Measurements from ENCODE around the gene VAC14. TPM values are rescaled to one million over a fixed set of nuclear protein-coding genes. Genes with fewer than 3 reads are reported as not detected.

VAC14 gene
- total and polyA plus RNA-seq, 2 experiments from 2014 or later = 27.1 to 32.4 TPM

GRCh38 chr16:70724146-70725023, 76.6 kb downstream of the VAC14 start:
- no peaks in the 10 kb centered on the region for H3K9me3 ChIP-seq (ENCODE audit: low read depth)
- no peak overlapping the region for H3K4me2 ChIP-seq (ENCODE audit: unreplicated experiment)
- DNase-seq = no peak
- H2AFZ ChIP-seq = no peak overlapping the region
- H3K27me3 ChIP-seq (replicated peaks; ENCODE audit: insufficient read depth) = no peaks in the 10 kb centered on the region
- in situ Hi-C loops (cut with MboI) = no loop called here
- H3F3A ChIP-seq (ENCODE audit: insufficient read depth) = no peaks in the 10 kb centered on the region
- no peaks in the 10 kb centered on the region for H3K79me2 ChIP-seq (ENCODE audit: insufficient read depth)
- H3K9ac ChIP-seq = no peak overlapping the region
- 97 to 98% methylated on average over 15 of the region's 15 CpGs for WGBS, 2 experiments (ENCODE audit: low coverage in 1 of 2, low lambda C conversion rate in 2 of 2, missing lambda C conversion rate in 2 of 2)
- no peaks in the 10 kb centered on the region for H3K36me3 ChIP-seq (ENCODE audit: low read depth)
- TF ChIP-seq EZH2phosphoT487 (IDR thresholded peaks at IDR 0.05; ENCODE audit: insufficient read depth, low read depth) = no peak
- no peak for TF ChIP-seq EZH2 (IDR thresholded peaks at IDR 0.05; ENCODE audit: insufficient read depth, poor library complexity, severe bottlenecking)
- H4K20me1 ChIP-seq (ENCODE audit: insufficient read depth) = no peaks in the 10 kb centered on the region
- H3K4me3 ChIP-seq = no peak overlapping the region
- H3K9me2 ChIP-seq (ENCODE audit: insufficient read depth) = no peaks in the 10 kb centered on the region
- H3K4me1 ChIP-seq (ENCODE audit: insufficient read depth) = no peaks in the 10 kb centered on the region
- H3K27ac ChIP-seq = no peak overlapping the region

GRCh38 chr16:70723740-70724145, 77.2 kb downstream of the VAC14 start:
- H3K9me2 ChIP-seq (ENCODE audit: insufficient read depth) = no peaks in the 10 kb centered on the region
- WGBS, 2 experiments (ENCODE audit: low coverage in 1 of 2, low lambda C conversion rate in 2 of 2, missing lambda C conversion rate in 2 of 2) = 82 to 84% methylated on average over 6 of the region's 6 CpGs
- no peaks in the 10 kb centered on the region for H3K4me1 ChIP-seq (ENCODE audit: insufficient read depth)
- no peaks in the 10 kb centered on the region for H3F3A ChIP-seq (ENCODE audit: insufficient read depth)
- TF ChIP-seq EZH2 (IDR thresholded peaks at IDR 0.05; ENCODE audit: insufficient read depth, poor library complexity, severe bottlenecking) = no peak
- no peak for TF ChIP-seq EZH2phosphoT487 (IDR thresholded peaks at IDR 0.05; ENCODE audit: insufficient read depth, low read depth)
- no peak overlapping the region for H3K4me3 ChIP-seq
- no peaks in the 10 kb centered on the region for H3K79me2 ChIP-seq (ENCODE audit: insufficient read depth)
- no peak overlapping the region for H3K9ac ChIP-seq
- no peak for DNase-seq
- H3K9me3 ChIP-seq (ENCODE audit: low read depth) = no peaks in the 10 kb centered on the region
- H3K27me3 ChIP-seq (replicated peaks; ENCODE audit: insufficient read depth) = no peaks in the 10 kb centered on the region
- H3K36me3 ChIP-seq (ENCODE audit: low read depth) = no peaks in the 10 kb centered on the region
- no peak overlapping the region for H3K4me2 ChIP-seq (ENCODE audit: unreplicated experiment)
- H3K27ac ChIP-seq = no peak overlapping the region
- no peak overlapping the region for H2AFZ ChIP-seq
- in situ Hi-C loops (cut with MboI) = no loop called here
- no peaks in the 10 kb centered on the region for H4K20me1 ChIP-seq (ENCODE audit: insufficient read depth)

DNA sequence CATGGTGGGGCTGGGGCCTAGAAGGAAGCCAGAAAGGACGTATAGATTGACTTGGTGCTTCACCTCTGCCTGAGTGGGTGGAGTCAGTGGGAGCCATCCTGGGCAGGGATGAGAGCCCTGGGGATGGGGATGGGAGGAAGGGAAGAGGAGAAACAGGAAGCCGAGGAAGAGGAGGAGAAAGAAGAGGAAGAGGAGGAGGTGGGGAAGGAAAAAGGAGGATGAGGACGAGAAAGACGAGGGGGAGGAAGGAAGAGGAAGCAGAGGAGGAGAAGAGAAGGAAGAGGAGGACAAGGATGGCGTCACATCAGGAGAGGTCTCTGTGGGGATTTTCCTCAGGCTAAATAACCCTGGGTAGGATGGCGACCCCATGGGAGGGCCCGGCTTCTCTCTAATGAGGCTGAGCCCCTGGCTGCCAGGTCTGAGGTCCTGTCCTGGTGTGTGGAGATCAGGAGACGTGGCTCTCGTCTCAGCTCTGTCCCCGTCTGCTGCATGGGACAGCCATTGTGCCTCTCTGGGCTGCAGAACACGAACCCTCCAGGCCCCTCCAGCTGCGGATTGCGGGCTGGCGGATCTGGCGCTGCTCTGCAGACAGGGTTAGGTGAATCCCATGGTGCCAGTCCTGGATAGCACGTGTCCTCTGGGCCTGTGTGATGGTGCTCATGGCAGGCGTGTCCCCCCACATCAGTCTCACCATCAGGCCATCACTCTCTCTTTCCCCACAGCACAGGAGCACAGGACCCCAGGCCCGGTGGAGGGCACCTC, 79.6 kb downstream of the VAC14 start:
- in situ Hi-C loops (cut with MboI) = no loop called here
- H3K9me2 ChIP-seq (ENCODE audit: insufficient read depth) = no peaks in the 10 kb centered on the region
- no peak overlapping the region for H3K4me2 ChIP-seq (ENCODE audit: unreplicated experiment)
- no peak overlapping the region for H3K9ac ChIP-seq
- 86 to 89% methylated on average over 18 of the region's 18 CpGs for WGBS, 2 experiments (ENCODE audit: low coverage in 1 of 2, low lambda C conversion rate in 2 of 2, missing lambda C conversion rate in 2 of 2)
- no peak for TF ChIP-seq EZH2 (IDR thresholded peaks at IDR 0.05; ENCODE audit: insufficient read depth, poor library complexity, severe bottlenecking)
- no peak for TF ChIP-seq EZH2phosphoT487 (IDR thresholded peaks at IDR 0.05; ENCODE audit: insufficient read depth, low read depth)
- H3K27me3 ChIP-seq (replicated peaks; ENCODE audit: insufficient read depth) = no peaks in the 10 kb centered on the region
- no peaks in the 10 kb centered on the region for H3K79me2 ChIP-seq (ENCODE audit: insufficient read depth)
- no peaks in the 10 kb centered on the region for H4K20me1 ChIP-seq (ENCODE audit: insufficient read depth)
- H3K36me3 ChIP-seq (ENCODE audit: low read depth) = no peaks in the 10 kb centered on the region
- DNase-seq = no peak
- H3K4me3 ChIP-seq = no peak overlapping the region
- no peaks in the 10 kb centered on the region for H3F3A ChIP-seq (ENCODE audit: insufficient read depth)
- no peaks in the 10 kb centered on the region for H3K9me3 ChIP-seq (ENCODE audit: low read depth)
- H3K4me1 ChIP-seq (ENCODE audit: insufficient read depth) = no peaks in the 10 kb centered on the region
- H2AFZ ChIP-seq = no peak overlapping the region
- H3K27ac ChIP-seq = no peak overlapping the region

DNA sequence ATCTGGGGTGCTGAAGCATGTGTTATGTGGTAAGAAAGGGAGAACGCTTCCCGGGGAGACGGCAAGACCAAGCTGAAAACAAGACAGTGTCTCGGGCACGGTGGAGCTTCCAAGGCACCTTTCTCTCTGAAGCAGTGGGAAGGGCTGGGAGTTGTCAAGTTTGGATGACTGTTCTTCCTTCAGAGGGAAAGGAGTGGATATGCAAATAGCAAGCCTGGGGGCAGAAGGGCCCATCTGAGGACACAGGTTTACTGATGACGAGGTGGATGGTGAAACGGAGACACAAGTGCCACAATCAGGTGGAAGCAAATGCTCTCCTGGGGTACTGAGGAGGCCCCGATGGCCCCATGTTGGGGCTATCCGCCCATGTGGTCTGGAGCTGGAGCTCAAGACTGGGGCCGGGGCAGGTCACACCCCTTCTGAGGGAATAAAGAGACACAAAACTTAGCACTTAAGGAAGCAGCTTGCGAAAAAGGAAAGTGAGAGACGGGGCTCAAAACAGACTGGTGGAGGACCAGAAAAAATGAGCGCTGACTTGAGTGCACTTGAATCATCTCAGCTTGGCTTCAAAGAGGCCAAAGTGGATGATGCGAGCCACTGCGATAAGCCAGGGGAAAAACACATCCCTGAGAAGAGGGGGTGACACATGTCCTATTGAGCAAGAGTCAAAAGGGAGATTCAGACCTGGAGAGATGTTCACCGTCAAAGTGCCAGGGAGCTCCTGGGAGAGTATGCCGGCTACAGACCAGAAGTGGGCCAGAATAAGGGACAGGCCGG, 80.3 kb downstream of the VAC14 start:
- Histone ChIP-seq H3K4me1 (ENCODE audit: insufficient read depth) (peaks cover 5% of the 10 kb centered on the region), H2AFZ (no peak overlapping the region), H3K36me3 (ENCODE audit: low read depth) (no peaks in the 10 kb centered on the region), H3K27me3 (replicated peaks; ENCODE audit: insufficient read depth) (no peaks in the 10 kb centered on the region), H3K4me2 (ENCODE audit: unreplicated experiment) (no peak overlapping the region), H4K20me1 (ENCODE audit: insufficient read depth) (no peaks in the 10 kb centered on the region), H3K9me2 (ENCODE audit: insufficient read depth) (no peaks in the 10 kb centered on the region), H3K9me3 (ENCODE audit: low read depth) (no peaks in the 10 kb centered on the region), H3K4me3 (no peak overlapping the region), H3F3A (ENCODE audit: insufficient read depth) (no peaks in the 10 kb centered on the region), H3K27ac (no peak overlapping the region), H3K79me2 (ENCODE audit: insufficient read depth) (no peaks in the 10 kb centered on the region), H3K9ac (no peak overlapping the region)
- in situ Hi-C loops (cut with MboI) = no loop called here
- WGBS, 2 experiments (ENCODE audit: low coverage in 1 of 2, low lambda C conversion rate in 2 of 2, missing lambda C conversion rate in 2 of 2) = 86 to 88% methylated on average over 18 of the region's 18 CpGs
- no peak for TF ChIP-seq EZH2phosphoT487 (IDR thresholded peaks at IDR 0.05; ENCODE audit: insufficient read depth, low read depth)
- TF ChIP-seq EZH2 (IDR thresholded peaks at IDR 0.05; ENCODE audit: insufficient read depth, poor library complexity, severe bottlenecking) = no peak
- DNase-seq = peak; percentile 51

Measured in GM23248 (cell line).